Measurements from ENCODE around the gene MSL1. TPM values are rescaled to one million over a fixed set of nuclear protein-coding genes. Genes with fewer than 3 reads are reported as not detected.

Gene MSL1
- total and polyA plus RNA-seq, 2 of the 13 experiments (the other 11 are each of a cell fraction or from before 2014, with no cell fraction given) = 63.8 to 88.5 TPM

- TF ChIP-seq SOX5 (CRISPR knock-in tag; IDR thresholded peaks at IDR 0.05; ENCODE audit: borderline replicate concordance) = peak; percentile 83; the same call in 1 of the 2 replicates
- TF ChIP-seq RNF219 (CRISPR knock-in tag; IDR thresholded peaks at IDR 0.05) = no peak
- TF ChIP-seq FOXC1 (CRISPR knock-in tag; IDR thresholded peaks at IDR 0.05; ENCODE audit: borderline replicate concordance) = no peak; the same call in 1 of the 2 replicates
- TF ChIP-seq NFRKB (IDR thresholded peaks at IDR 0.05) = no peak
- TF ChIP-seq RAD21 (CRISPR knock-in tag; IDR thresholded peaks at IDR 0.05) = peak; percentile 22; the same call in 1 of the 2 replicates
- TF ChIP-seq ZNF747 (CRISPR knock-in tag; IDR thresholded peaks at IDR 0.05; ENCODE audit: borderline replicate concordance) = peak; percentile 96; the same call in 1 of the 2 replicates
- TF ChIP-seq MED13 (CRISPR knock-in tag; IDR thresholded peaks at IDR 0.05) = peak; percentile 62; the same call in 1 of the 2 replicates
- TF ChIP-seq BORCS8-MEF2B (CRISPR knock-in tag; IDR thresholded peaks at IDR 0.05) = peak; percentile 60; the same call in 1 of the 2 replicates
- TF ChIP-seq SRY (CRISPR knock-in tag; IDR thresholded peaks at IDR 0.05) = peak; percentile 68; the same call in 1 of the 2 replicates
- TF ChIP-seq HNRNPLL (IDR thresholded peaks at IDR 0.05; ENCODE audit: low read depth, low read length, poor library complexity, severe bottlenecking) = no peak
- TF ChIP-seq PPARG (CRISPR knock-in tag; conservative IDR thresholded peaks at IDR 0.05) = 0 out of 2 replicates have a peak, but pooled peaks have one; percentile 25
- TF ChIP-seq, protein P1, sequence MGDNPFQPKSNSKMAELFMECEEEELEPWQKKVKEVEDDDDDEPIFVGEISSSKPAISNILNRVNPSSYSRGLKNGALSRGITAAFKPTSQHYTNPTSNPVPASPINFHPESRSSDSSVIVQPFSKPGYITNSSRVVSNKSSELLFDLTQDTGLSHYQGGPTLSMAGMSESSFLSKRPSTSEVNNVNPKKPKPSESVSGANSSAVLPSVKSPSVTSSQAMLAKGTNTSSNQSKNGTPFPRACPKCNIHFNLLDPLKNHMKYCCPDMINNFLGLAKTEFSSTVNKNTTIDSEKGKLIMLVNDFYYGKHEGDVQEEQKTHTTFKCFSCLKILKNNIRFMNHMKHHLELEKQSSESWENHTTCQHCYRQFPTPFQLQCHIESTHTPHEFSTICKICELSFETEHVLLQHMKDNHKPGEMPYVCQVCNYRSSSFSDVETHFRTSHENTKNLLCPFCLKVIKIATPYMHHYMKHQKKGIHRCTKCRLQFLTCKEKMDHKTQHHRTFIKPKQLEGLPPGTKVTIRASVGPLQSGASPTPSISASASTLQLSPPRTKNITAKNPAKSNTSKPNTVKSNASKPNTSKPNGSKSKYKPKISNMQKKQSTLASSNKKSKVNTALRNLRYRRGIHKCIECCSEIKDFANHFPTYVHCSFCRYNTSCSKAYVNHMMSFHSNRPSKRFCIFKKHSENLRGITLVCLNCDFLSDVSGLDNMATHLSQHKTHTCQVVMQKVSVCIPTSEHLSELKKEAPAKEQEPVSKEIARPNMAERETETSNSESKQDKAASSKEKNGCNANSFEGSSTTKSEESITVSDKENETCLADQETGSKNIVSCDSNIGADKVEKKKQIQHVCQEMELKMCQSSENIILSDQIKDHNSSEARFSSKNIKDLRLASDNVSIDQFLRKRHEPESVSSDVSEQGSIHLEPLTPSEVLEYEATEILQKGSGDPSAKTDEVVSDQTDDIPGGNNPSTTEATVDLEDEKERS (CRISPR knock-in tag; IDR thresholded peaks at IDR 0.05) = peak; percentile 91
- TF ChIP-seq FIP1L1 (IDR thresholded peaks at IDR 0.05; ENCODE audit: borderline replicate concordance, insufficient read depth, low read depth, low read length) = no peak
- peak; percentile 72 for TF ChIP-seq SALL2 (CRISPR knock-in tag; IDR thresholded peaks at IDR 0.05)
- TF ChIP-seq, protein P2, sequence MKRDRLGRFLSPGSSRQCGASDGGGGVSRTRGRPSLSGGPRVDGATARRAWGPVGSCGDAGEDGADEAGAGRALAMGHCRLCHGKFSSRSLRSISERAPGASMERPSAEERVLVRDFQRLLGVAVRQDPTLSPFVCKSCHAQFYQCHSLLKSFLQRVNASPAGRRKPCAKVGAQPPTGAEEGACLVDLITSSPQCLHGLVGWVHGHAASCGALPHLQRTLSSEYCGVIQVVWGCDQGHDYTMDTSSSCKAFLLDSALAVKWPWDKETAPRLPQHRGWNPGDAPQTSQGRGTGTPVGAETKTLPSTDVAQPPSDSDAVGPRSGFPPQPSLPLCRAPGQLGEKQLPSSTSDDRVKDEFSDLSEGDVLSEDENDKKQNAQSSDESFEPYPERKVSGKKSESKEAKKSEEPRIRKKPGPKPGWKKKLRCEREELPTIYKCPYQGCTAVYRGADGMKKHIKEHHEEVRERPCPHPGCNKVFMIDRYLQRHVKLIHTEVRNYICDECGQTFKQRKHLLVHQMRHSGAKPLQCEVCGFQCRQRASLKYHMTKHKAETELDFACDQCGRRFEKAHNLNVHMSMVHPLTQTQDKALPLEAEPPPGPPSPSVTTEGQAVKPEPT (CRISPR knock-in tag; IDR thresholded peaks at IDR 0.05; ENCODE audit: low read depth) = peak; percentile 84; the same call in 1 of the 2 replicates
- 0 out of 2 replicates have a peak, but pooled peaks have one; percentile 90 for TF ChIP-seq ZNF660 (CRISPR knock-in tag; IDR thresholded peaks at IDR 0.05; ENCODE audit: borderline replicate concordance, low read depth)
- TF ChIP-seq ZNF33A (CRISPR knock-in tag; IDR thresholded peaks at IDR 0.05; ENCODE audit: borderline replicate concordance) = no peak
- no peak for TF ChIP-seq PCBP2 (optimal IDR thresholded peaks at IDR 0.05; ENCODE audit: low read depth, low read length, poor library complexity, severe bottlenecking)
- TF ChIP-seq ZNF589 (CRISPR knock-in tag; conservative IDR thresholded peaks at IDR 0.05) = no peak; the same call in 1 of the 2 replicates
- no peak for TF ChIP-seq ZNF24 (IDR thresholded peaks at IDR 0.05)
- TF ChIP-seq NR1H2 (CRISPR knock-in tag; IDR thresholded peaks at IDR 0.05; ENCODE audit: borderline replicate concordance, low read depth) = peak; percentile 84; the same call in 1 of the 2 replicates
These were observed 23.6 kb upstream of the MSL1 start (continued) for GRCh38 chr17:40097931-40098845.
